ENCODE data around the gene THEMIS.

THEMIS gene

DNA sequence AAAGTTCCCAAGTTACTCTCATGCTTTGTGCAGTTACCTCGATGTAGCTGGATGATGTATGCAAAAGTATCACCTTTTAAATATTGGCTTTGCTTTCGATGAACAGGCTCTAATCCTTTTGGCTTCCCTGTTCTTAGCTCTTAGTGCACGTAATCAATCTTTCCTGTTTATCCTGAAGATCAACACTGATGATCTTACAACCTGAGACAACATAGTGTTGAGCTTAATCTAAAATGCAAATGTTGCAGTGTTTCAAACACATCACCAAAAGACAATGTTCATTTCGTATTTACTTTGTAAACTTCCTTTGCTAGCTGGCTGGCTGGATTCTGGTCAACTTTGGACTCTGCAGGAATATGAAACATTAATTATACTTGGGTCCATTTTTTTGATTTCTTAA lies 132.1 kb downstream of the THEMIS start:
- no peak for TF ChIP-seq POLR2AphosphoS5 (IDR thresholded peaks at IDR 0.05; ENCODE audit: low read depth, low read length)
- no peak for TF ChIP-seq POU2F2 (IDR thresholded peaks at IDR 0.05; ENCODE audit: low read depth, low read length)
- TF ChIP-seq TAF1 (IDR thresholded peaks at IDR 0.05; ENCODE audit: low read depth, low read length), result no peak
- no peak for TF ChIP-seq SPI1 (IDR thresholded peaks at IDR 0.05; ENCODE audit: low read depth, low read length)
- no peak for TF ChIP-seq PAX5 (IDR thresholded peaks at IDR 0.05; ENCODE audit: insufficient read depth, low read length, severe bottlenecking)
- no peak for TF ChIP-seq POLR2A (IDR thresholded peaks at IDR 0.05; ENCODE audit: low read depth, low read length)
- no peak for DNase-seq (ENCODE audit: insufficient read length, low spot score)
- no peak for FAIRE-seq

DNA sequence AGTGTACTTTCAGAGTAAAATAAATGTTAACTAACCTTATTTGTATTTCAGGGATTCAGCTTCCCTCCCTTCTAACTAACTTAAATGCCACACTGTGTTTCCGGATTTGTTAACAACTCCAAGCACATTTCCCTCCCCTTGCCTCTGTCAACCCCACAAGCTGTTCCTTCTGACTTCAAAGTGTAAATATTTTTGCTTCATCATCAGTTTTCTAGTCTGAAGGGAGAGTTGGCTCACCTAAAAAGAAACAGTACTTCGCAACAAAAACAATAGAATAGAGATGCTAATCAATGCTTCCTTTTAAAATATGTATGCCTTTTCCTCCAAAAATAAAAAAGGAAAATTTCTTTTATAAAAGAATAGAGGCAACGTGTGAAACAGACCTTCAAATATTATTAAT lies 132.6 kb downstream of the THEMIS start:
- TF ChIP-seq POLR2A (IDR thresholded peaks at IDR 0.05; ENCODE audit: low read depth, low read length) (no peak), POU2F2 (IDR thresholded peaks at IDR 0.05; ENCODE audit: low read depth, low read length) (no peak), PAX5 (IDR thresholded peaks at IDR 0.05; ENCODE audit: insufficient read depth, low read length, severe bottlenecking) (no peak), TAF1 (IDR thresholded peaks at IDR 0.05; ENCODE audit: low read depth, low read length) (no peak), POLR2AphosphoS5 (IDR thresholded peaks at IDR 0.05; ENCODE audit: low read depth, low read length) (no peak), SPI1 (IDR thresholded peaks at IDR 0.05; ENCODE audit: low read depth, low read length) (no peak)
- DNase-seq (ENCODE audit: insufficient read length, low spot score), result no peak
- no peak for FAIRE-seq

DNA sequence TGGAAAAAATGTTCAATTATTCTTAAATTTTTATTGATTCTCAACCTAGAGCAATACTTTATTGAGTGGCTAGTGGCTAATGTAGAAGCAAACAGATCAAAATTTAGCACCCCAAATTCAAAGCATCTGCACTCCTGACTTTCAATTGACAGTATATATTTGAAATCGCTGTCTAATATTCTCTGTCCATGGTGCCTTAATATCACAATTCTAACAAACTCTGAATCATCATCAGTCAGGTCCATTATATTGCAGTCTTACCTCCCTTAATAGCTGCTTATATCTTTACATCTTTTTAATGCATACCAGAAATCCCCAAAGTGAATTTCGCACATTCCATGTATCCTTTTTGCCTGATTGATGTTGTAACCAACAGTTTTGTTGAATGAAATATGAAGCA lies 134.9 kb downstream of the THEMIS start:
- DNase-seq (ENCODE audit: insufficient read length, low spot score) (no peak), FAIRE-seq (no peak)
- no peak for TF ChIP-seq POLR2A (IDR thresholded peaks at IDR 0.05; ENCODE audit: low read depth, low read length)
- TF ChIP-seq POU2F2 (IDR thresholded peaks at IDR 0.05; ENCODE audit: low read depth, low read length), result no peak
- no peak for TF ChIP-seq TAF1 (IDR thresholded peaks at IDR 0.05; ENCODE audit: low read depth, low read length)
- TF ChIP-seq PAX5 (IDR thresholded peaks at IDR 0.05; ENCODE audit: insufficient read depth, low read length, severe bottlenecking), result no peak
- no peak for TF ChIP-seq POLR2AphosphoS5 (IDR thresholded peaks at IDR 0.05; ENCODE audit: low read depth, low read length)
- TF ChIP-seq SPI1 (IDR thresholded peaks at IDR 0.05; ENCODE audit: low read depth, low read length), result no peak

DNA sequence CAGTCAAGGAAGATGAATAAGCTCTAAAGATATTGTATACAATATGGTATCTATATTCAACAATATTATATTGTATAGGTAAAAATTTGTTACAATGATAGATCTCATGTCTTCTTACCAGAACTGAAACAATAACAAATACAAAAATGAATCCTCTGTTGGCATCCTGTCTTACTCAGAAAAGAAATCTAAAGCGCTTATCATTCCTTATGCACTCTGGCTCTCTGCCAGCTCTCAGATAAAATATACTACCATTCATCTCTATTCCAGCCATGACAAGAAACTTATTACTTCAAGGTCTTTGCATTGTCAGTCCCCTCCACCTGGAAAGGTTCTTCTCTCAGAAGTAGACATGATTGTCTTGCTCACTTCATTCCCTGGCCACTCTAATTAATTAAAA lies 138.6 kb downstream of the THEMIS start:
- TF ChIP-seq SPI1 (IDR thresholded peaks at IDR 0.05; ENCODE audit: low read depth, low read length) (no peak), POU2F2 (IDR thresholded peaks at IDR 0.05; ENCODE audit: low read depth, low read length) (no peak), POLR2AphosphoS5 (IDR thresholded peaks at IDR 0.05; ENCODE audit: low read depth, low read length) (no peak), TAF1 (IDR thresholded peaks at IDR 0.05; ENCODE audit: low read depth, low read length) (no peak), POLR2A (IDR thresholded peaks at IDR 0.05; ENCODE audit: low read depth, low read length) (no peak), PAX5 (IDR thresholded peaks at IDR 0.05; ENCODE audit: insufficient read depth, low read length, severe bottlenecking) (no peak)
- FAIRE-seq, result no peak
- DNase-seq (ENCODE audit: insufficient read length, low spot score), result no peak

DNA sequence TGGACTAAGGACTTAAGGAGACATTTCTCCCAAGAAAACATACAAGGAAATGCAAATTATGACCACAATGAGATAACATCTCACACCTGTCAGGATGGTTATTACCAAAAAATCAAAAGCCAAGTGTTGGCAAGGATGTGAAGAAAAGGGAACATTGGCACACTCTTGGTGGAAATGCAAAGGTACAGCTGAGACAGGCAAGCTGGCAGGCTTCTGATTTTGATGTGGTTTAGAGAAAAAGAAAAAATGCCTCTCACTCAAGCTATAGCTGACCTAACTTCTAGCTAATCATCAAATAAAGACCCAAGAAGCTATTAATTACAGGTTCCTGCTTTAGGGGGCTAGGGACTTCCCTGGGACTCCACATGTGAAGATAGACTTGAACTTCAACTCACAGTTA lies 139.8 kb downstream of the THEMIS start:
- DNase-seq (ENCODE audit: insufficient read length, low spot score) (no peak), FAIRE-seq (no peak)
- no peak for TF ChIP-seq SPI1 (IDR thresholded peaks at IDR 0.05; ENCODE audit: low read depth, low read length)
- no peak for TF ChIP-seq PAX5 (IDR thresholded peaks at IDR 0.05; ENCODE audit: insufficient read depth, low read length, severe bottlenecking)
- no peak for TF ChIP-seq POLR2AphosphoS5 (IDR thresholded peaks at IDR 0.05; ENCODE audit: low read depth, low read length)
- no peak for TF ChIP-seq POU2F2 (IDR thresholded peaks at IDR 0.05; ENCODE audit: low read depth, low read length)
- TF ChIP-seq TAF1 (IDR thresholded peaks at IDR 0.05; ENCODE audit: low read depth, low read length), result no peak
- TF ChIP-seq POLR2A (IDR thresholded peaks at IDR 0.05; ENCODE audit: low read depth, low read length), result no peak

DNA sequence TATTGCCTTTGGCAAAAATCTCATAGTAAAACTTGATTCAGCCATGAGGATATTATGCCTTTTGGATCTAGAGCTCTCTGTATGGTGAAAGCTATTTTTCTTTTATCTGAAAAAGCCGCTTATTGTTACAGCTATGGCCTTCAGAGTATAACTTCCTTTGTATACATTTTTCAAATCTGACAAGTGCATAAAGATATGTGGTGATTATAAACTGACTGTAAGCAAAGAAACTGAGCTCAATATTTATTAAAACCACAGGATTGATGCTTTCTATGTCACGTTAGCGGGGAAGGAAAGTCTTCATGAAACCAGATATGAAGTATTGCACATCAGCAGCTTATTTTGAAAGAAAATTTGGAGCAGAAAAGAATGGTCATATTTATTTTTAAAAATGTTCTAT lies 151.8 kb downstream of the THEMIS start:
- no peak for DNase-seq (ENCODE audit: insufficient read length, low spot score)
- FAIRE-seq, result no peak
- TF ChIP-seq TAF1 (IDR thresholded peaks at IDR 0.05; ENCODE audit: low read depth, low read length), result no peak
- no peak for TF ChIP-seq POLR2A (IDR thresholded peaks at IDR 0.05; ENCODE audit: low read depth, low read length)
- TF ChIP-seq POU2F2 (IDR thresholded peaks at IDR 0.05; ENCODE audit: low read depth, low read length), result no peak
- TF ChIP-seq SPI1 (IDR thresholded peaks at IDR 0.05; ENCODE audit: low read depth, low read length), result no peak
- no peak for TF ChIP-seq PAX5 (IDR thresholded peaks at IDR 0.05; ENCODE audit: insufficient read depth, low read length, severe bottlenecking)
- TF ChIP-seq POLR2AphosphoS5 (IDR thresholded peaks at IDR 0.05; ENCODE audit: low read depth, low read length), result no peak

DNA sequence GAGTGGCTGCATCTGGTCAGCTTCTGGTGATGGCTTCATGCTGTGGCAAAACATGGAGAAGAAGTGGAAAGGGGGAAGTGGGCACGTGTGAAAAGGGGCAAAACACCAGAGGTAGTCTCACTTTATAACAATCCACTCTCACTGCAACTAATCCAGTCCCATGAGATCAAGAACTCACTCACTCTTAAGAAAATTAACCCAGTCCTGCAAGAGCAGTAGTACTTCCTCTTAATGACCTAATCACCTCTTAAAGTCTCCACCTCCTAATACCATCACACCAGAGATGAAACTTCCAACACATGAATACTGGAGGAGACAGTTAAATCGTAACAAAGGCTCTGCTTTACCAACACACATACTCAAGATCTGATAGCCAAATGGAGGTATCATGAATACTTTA lies 152.6 kb downstream of the THEMIS start:
- no peak for DNase-seq (ENCODE audit: insufficient read length, low spot score)
- TF ChIP-seq POLR2AphosphoS5 (IDR thresholded peaks at IDR 0.05; ENCODE audit: low read depth, low read length), result no peak
- no peak for TF ChIP-seq POLR2A (IDR thresholded peaks at IDR 0.05; ENCODE audit: low read depth, low read length)
- no peak for TF ChIP-seq POU2F2 (IDR thresholded peaks at IDR 0.05; ENCODE audit: low read depth, low read length)
- no peak for TF ChIP-seq TAF1 (IDR thresholded peaks at IDR 0.05; ENCODE audit: low read depth, low read length)
- TF ChIP-seq SPI1 (IDR thresholded peaks at IDR 0.05; ENCODE audit: low read depth, low read length), result no peak
- no peak for TF ChIP-seq PAX5 (IDR thresholded peaks at IDR 0.05; ENCODE audit: insufficient read depth, low read length, severe bottlenecking)
- FAIRE-seq, result no peak

DNA sequence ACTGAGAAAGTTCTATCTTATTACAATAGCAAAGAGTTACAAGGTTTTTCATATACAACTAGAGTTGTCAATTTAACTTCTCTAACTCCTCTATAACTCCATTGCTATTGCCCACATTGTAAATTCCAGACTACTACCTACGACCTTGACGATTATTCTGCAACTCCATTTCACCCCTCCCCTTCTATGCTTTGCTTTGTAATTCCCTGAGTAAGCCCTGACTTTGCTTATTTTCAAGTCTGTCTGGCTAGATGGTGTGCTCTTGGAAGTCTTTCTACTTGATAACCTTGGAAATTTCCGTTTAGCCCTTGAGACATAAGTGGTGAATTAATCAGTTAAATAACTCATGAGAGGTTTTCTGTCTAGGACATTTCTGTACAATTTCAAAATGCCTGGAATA lies 162.4 kb downstream of the THEMIS start:
- DNase-seq (ENCODE audit: insufficient read length, low spot score) (no peak), FAIRE-seq (no peak)
- no peak for TF ChIP-seq SPI1 (IDR thresholded peaks at IDR 0.05; ENCODE audit: low read depth, low read length)
- TF ChIP-seq POLR2A (IDR thresholded peaks at IDR 0.05; ENCODE audit: low read depth, low read length), result no peak
- no peak for TF ChIP-seq POU2F2 (IDR thresholded peaks at IDR 0.05; ENCODE audit: low read depth, low read length)
- TF ChIP-seq TAF1 (IDR thresholded peaks at IDR 0.05; ENCODE audit: low read depth, low read length), result no peak
- TF ChIP-seq POLR2AphosphoS5 (IDR thresholded peaks at IDR 0.05; ENCODE audit: low read depth, low read length), result no peak
- TF ChIP-seq PAX5 (IDR thresholded peaks at IDR 0.05; ENCODE audit: insufficient read depth, low read length, severe bottlenecking), result no peak

DNA sequence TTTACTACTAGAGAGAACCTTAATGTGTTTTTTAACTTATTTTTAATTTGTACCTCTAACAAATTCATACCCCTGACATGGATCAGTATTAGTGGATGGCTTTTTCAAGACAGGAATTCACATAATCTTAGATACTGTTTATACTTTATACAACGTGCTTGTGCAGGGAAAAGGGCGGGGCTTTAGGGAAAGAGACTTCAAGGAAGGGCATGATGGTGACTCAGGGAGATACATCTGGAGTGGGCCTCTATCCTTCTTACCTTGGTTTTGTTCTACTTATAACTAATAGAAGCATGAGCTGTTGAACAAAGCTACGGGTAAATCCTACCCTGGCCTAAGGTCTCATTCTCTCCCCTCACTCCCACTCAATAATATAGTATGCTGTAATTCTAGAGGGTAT lies 163.1 kb downstream of the THEMIS start:
- no peak for TF ChIP-seq POU2F2 (IDR thresholded peaks at IDR 0.05; ENCODE audit: low read depth, low read length)
- TF ChIP-seq TAF1 (IDR thresholded peaks at IDR 0.05; ENCODE audit: low read depth, low read length), result no peak
- DNase-seq (ENCODE audit: insufficient read length, low spot score) (no peak), FAIRE-seq (no peak)

DNA sequence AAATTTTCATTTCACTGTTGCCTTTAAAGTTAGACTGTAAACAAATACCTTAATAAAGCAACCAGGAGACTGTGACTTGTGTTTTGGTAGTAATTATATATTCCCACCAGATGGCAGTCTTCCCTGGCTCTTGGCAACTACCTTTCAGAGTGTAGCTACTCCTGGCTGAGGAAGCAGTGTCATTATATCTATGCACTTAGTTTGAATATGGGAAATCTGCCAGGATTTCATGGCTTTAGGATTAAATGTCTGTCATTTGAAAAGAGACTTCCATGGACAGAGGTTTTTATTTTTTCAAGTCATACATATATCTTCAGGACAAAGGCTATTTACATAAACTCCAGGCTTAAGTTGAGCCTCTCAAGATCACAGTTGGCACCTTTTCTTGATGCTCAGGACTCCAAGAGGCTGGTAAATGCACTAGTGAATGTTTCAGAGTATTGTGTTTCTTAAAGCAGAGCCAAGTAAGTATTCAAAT lies 163.8 kb downstream of the THEMIS start:
- DNase-seq (ENCODE audit: insufficient read length, low spot score) (peak; percentile 13), FAIRE-seq (peak; percentile 28)
- TF ChIP-seq SPI1 (IDR thresholded peaks at IDR 0.05; ENCODE audit: low read depth, low read length), result no peak
- TF ChIP-seq POLR2AphosphoS5 (IDR thresholded peaks at IDR 0.05; ENCODE audit: low read depth, low read length), result no peak
- TF ChIP-seq POLR2A (IDR thresholded peaks at IDR 0.05; ENCODE audit: low read depth, low read length), result no peak
- no peak for TF ChIP-seq POU2F2 (IDR thresholded peaks at IDR 0.05; ENCODE audit: low read depth, low read length)
- TF ChIP-seq PAX5 (IDR thresholded peaks at IDR 0.05; ENCODE audit: insufficient read depth, low read length, severe bottlenecking), result no peak
- TF ChIP-seq TAF1 (IDR thresholded peaks at IDR 0.05; ENCODE audit: low read depth, low read length), result no peak

Measured in GM12891 (cell line).